ENCODE data around the gene SGCD. TPM values are rescaled to one million over a fixed set of nuclear protein-coding genes. Genes with fewer than 3 reads are reported as not detected.

The SGCD gene
- total RNA-seq, result 10 to 100 TPM in 1 of 3 donors, 1 to 10 TPM in 2; 3.1 to 15.4 (median 6.2) TPM

DNA sequence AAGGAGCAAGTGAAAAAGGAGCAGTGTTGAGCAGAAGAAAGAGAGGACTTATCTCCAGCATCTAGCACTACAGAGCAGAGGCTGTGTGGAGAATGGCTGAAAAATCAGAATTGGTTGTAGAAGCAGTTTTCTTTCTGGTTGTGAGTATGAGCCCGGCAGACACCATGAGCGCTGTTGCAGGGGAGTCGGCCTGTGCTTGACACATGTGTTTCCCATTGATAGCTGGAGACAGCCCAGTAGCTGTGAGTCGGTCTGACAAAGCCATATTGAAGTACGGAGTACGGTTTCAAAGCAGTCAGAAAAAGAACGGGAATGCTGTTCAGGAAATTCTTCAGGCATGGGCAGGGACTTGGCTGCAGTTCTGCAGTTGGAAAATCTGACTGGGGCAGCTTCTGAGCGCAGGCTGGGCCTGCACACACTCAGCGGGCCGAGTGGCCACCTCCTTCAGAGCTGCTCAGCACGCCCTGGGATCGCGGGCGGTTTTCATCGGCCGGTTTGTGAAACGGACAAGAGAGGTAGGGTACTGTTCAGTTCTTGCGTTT lies at the start of gene SGCD:
Gene SGCD, plus strand, starts transcription at position 447 of the 542 bp plus-strand sequence.
- Histone ChIP-seq H3K27me3 (no peaks in the 10 kb centered on the region), H3K9me3 (no peaks in the 10 kb centered on the region), H3K27ac (peak within 1 kb of the TSS in 1 of 2 donors; percentile 69), H3K4me1 (no peaks in the 10 kb centered on the region), H3K4me3 (peak within 1 kb of the TSS; percentile 34 to 64 (median 44)), H3K36me3 (no peaks in the 10 kb centered on the region)
- DNase-seq (ENCODE audit: low spot score in 2 of 2), result peak in 1 of 2 donors; percentile 53
- intact Hi-C loops (cut with DNase I; ENCODE audit: low total_unique reads), result no loop called here
- TF ChIP-seq POLR2A (IDR thresholded peaks at IDR 0.05), result no peak

DNA sequence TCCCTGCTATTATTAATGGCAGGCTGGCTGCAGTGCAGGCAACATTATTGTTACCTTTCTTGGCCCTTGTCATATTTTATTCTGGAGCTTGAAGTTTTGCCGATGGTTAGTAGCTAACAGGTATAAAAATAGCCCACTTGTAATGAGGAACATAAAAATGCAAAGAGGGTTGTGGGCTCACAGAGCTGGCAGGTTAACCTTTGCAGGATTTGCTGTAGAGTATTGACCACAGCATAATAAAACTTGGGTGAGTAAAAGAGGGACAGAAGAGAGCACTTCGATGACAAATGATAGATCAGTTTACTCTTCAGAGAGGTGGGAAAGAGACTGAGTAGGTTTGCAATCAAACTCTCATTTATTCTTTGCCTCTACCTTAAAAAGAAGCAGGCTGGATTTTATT lies 49.7 kb upstream of the SGCD start:
- no peak for TF ChIP-seq POLR2AphosphoS5 (IDR thresholded peaks at IDR 0.05)

DNA sequence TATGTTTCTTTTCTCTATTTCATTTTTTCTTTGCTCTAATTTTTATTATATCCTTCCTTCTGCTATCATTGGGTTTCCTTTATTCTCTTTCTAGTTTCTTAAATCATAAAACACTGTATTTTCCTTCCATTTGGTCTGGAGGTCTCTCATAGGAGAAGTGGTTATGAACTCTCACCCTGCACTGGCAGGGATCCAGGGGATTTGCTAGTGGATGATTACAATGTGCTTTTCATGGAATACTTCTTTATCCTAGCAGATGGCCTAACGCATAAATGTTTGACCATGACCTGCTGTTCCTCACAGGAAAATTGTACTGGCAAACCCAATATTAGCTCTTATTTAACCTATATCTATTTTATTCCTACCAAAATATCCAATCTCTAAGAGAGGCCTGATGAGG lies 31.5 kb upstream of the SGCD start:
- H3K9me3 ChIP-seq, result no peaks in the 10 kb centered on the region
- no peak for DNase-seq (ENCODE audit: low spot score in 2 of 2)
- H3K4me1 ChIP-seq, result no peaks in the 10 kb centered on the region
- H3K36me3 ChIP-seq, result no peaks in the 10 kb centered on the region
- no peaks in the 10 kb centered on the region for H3K27me3 ChIP-seq
- no peak for TF ChIP-seq CTCF (IDR thresholded peaks at IDR 0.05)
- no peak for TF ChIP-seq POLR2AphosphoS5 (IDR thresholded peaks at IDR 0.05)
- no peak for TF ChIP-seq POLR2A (IDR thresholded peaks at IDR 0.05)
- intact Hi-C loops (cut with DNase I; ENCODE audit: low total_unique reads), result no loop called here
- no peak overlapping the region for H3K4me3 ChIP-seq
- no peak overlapping the region for H3K27ac ChIP-seq

More for the DNA sequence above, 49.7 kb upstream of the SGCD start:
- Histone ChIP-seq H3K27ac (no peak overlapping the region), H3K36me3 (no peaks in the 10 kb centered on the region), H3K9me3 (no peaks in the 10 kb centered on the region), H3K27me3 (no peaks in the 10 kb centered on the region), H3K4me1 (no peaks in the 10 kb centered on the region), H3K4me3 (no peak overlapping the region)
- intact Hi-C loops (cut with DNase I; ENCODE audit: low total_unique reads), result no loop called here
- no peak for DNase-seq (ENCODE audit: low spot score in 2 of 2)

DNA sequence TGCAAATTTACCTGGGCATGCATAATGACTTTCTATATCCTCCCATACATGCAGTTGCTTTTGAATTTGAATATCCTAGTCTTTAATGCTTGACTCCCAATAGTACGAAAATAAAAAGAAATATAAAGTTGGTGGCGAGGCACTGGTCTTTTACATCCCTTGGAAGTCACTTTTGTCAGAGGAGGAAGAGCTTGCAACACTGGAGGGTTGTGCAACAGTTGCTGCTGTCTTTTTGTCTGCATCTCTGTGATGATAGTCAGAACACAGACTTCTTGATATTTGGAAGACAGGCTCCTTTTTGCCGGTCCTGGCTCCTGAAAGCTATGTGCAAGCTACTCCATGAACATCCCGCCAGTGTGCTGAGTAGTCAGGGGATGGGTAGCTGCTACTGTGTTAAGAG lies 16.8 kb upstream of the SGCD start:
- no peak for DNase-seq (ENCODE audit: low spot score in 2 of 2)
- TF ChIP-seq POLR2AphosphoS5 (IDR thresholded peaks at IDR 0.05) (no peak), CTCF (IDR thresholded peaks at IDR 0.05) (no peak), POLR2A (IDR thresholded peaks at IDR 0.05) (no peak)
- Histone ChIP-seq H3K27me3 (no peaks in the 10 kb centered on the region), H3K4me3 (no peak overlapping the region), H3K36me3 (no peaks in the 10 kb centered on the region), H3K9me3 (peaks cover 2 to 28% of the 10 kb centered on the region in 2 donors), H3K4me1 (no peaks in the 10 kb centered on the region), H3K27ac (no peak overlapping the region)
- intact Hi-C loops (cut with DNase I; ENCODE audit: low total_unique reads), result no loop called here

GRCh38 chr5:156312897-156313694 lies 13.9 kb upstream of the SGCD start:
- no peaks in the 10 kb centered on the region for H3K4me1 ChIP-seq
- no peak overlapping the region for H3K27ac ChIP-seq
- intact Hi-C loops (cut with DNase I; ENCODE audit: low total_unique reads), result no loop called here

More at GRCh38 chr5:156312897-156313694, 13.9 kb upstream of the SGCD start:
- no peaks in the 10 kb centered on the region for H3K27me3 ChIP-seq
- H3K4me3 ChIP-seq, result no peak overlapping the region
- no peak for TF ChIP-seq CTCF (IDR thresholded peaks at IDR 0.05)
- TF ChIP-seq POLR2AphosphoS5 (IDR thresholded peaks at IDR 0.05), result no peak
- TF ChIP-seq POLR2A (IDR thresholded peaks at IDR 0.05), result no peak
- DNase-seq (ENCODE audit: low spot score in 2 of 2), result no peak
- peaks cover 0 to 6% of the 10 kb centered on the region in 2 donors for H3K9me3 ChIP-seq
- no peaks in the 10 kb centered on the region for H3K36me3 ChIP-seq
